Measurements from ENCODE around the gene RAB43. TPM values are rescaled to one million over a fixed set of nuclear protein-coding genes. Genes with fewer than 3 reads are reported as not detected.
A peak's percentile ranks its signal among the peaks of the same experiment; 100 is the strongest.

Gene RAB43
- total RNA-seq, 1 experiment from 2014 or later = 13.5 TPM

DNA sequence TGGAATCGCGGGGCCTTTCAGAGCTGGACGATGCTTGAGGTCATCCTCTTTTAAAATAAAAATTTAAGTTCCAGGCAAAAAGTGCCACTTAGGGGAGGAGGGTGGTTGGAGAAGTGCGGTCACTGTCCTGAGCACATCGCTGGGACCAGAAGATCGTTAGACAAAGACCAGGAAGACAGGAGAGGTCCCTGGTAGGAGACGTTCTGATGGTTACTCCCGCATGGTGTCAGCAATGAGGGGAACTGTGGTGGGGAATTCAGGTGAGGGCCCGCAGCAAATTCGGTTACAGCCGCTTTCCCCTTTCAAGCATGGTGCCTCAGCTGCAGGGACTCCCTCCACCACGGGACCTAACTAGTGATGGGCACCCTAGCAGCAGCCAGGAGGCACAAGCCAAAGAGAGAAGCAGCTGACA is 40.3 kb upstream of the RAB43 start:
- Histone ChIP-seq H3K27ac (ENCODE audit: low read depth, low read length) (peak overlapping the region; percentile 85), H3K79me2 (ENCODE audit: insufficient read depth, low read length) (peaks cover 25% of the 10 kb centered on the region), H3K4me1 (ENCODE audit: control insufficient read depth in 1 of 2, insufficient read depth in 2 of 2, low read length in 2 of 2) (peaks cover 10 to 22% of the 10 kb centered on the region in 2 experiments; a peak in 3 of 4 replicates), H4K20me1 (ENCODE audit: insufficient read depth) (no peaks in the 10 kb centered on the region), H3K36me3 (ENCODE audit: control insufficient read depth in 1 of 2, insufficient read depth in 2 of 2, low read length in 2 of 2) (peaks cover 13 to 15% of the 10 kb centered on the region in 2 experiments; a peak in 3 of 4 replicates), H2AFZ (ENCODE audit: low read depth, low read length, poor library complexity, severe bottlenecking) (no peak overlapping the region), H3K27me3 (ENCODE audit: insufficient read depth, low read length) (no peaks in the 10 kb centered on the region), H3K9me2 (ENCODE audit: insufficient read depth) (no peaks in the 10 kb centered on the region), H3K4me3 (replicated peaks in 1 of 2; ENCODE audit: low read depth in 1 of 2, low read length in 2 of 2) (peak overlapping the region; percentile 79 to 95), H3K4me2 (ENCODE audit: low read length) (peak overlapping the region; percentile 89), H3K9ac (ENCODE audit: low read length) (peak overlapping the region; percentile 82), H3K9me3 (ENCODE audit: control insufficient read depth in 1 of 2, insufficient read depth in 1 of 2, low read depth in 1 of 2, low read length in 2 of 2) (no peaks in the 10 kb centered on the region)
- ChIA-PET POLR2A (interaction anchor here (0.7 to 1.9 kb wide), 6 partner anchors 11 to 85 kb away, joined by 3 to 7 read pairs (median 4); partner anchors contain the start of gene CNBP), RAD21 (ENCODE audit: low non-redundant PET in 1 of 2, low total read pairs in 2 of 2, uncharacterized antibody in 2 of 2, unreplicated experiment in 2 of 2) (interaction anchor here in 1 of 2 experiments (0.7 to 1.4 kb wide), 2 partner anchors 84 to 87 kb away, joined by 3 to 4 read pairs; partner anchors contain the start of gene COPG1), CTCF (interaction anchor here (0.6 to 3.1 kb wide), 11 partner anchors 9 to 191 kb away, joined by 3 to 49 read pairs (median 5); partner anchors contain the start of genes COPG1 and RAB43)
- BruUV-seq (replicated peaks) = no TSS peak
- no peak for TF ChIP-seq SP1 (IDR thresholded peaks at IDR 0.05; ENCODE audit: low read depth)
- TF ChIP-seq ZBTB33 (IDR thresholded peaks at IDR 0.05; ENCODE audit: extremely low read depth, insufficient replicate concordance, low read length) = no peak
- TF ChIP-seq FOSL1 (IDR thresholded peaks at IDR 0.05; ENCODE audit: low read depth) = no peak
- TF ChIP-seq EGR1 (IDR thresholded peaks at IDR 0.05; ENCODE audit: low read depth) = no peak
- TF ChIP-seq JUND (IDR thresholded peaks at IDR 0.05) = no peak
- no peak for TF ChIP-seq POLR2A (IDR thresholded peaks at IDR 0.05; ENCODE audit: borderline replicate concordance, extremely low read depth, insufficient read depth, insufficient read length)
- no peak for TF ChIP-seq CBX3 (IDR thresholded peaks at IDR 0.05; ENCODE audit: low read depth)
- TF ChIP-seq SIN3A (IDR thresholded peaks at IDR 0.05; ENCODE audit: low read depth) = no peak; the same call in 1 of the 2 replicates
- intact Hi-C loops (cut with micrococcal nuclease) = loop anchor here (1.0 kb wide), 1 partner anchor 83 kb away; no protein-coding TSS in a partner anchor
- no peak for DNase-seq (ENCODE audit: low read depth, low spot score)
- ATAC-seq = peak; percentile 20
